GM04504 (cell line): ENCODE measurements around the gene FXYD3.
"Not testable (repeated sequence)": the region's sequence is repeated elsewhere in the genome, so short reads cannot be mapped to it uniquely, and the experiment has no call there.

Experiments
- DNase-seq: peaks from one replicate; pipeline ENCODE4 v3.0.0-alpha.2; 2012; ENCODE audit warnings: low read depth

FXYD3 gene

DNA sequence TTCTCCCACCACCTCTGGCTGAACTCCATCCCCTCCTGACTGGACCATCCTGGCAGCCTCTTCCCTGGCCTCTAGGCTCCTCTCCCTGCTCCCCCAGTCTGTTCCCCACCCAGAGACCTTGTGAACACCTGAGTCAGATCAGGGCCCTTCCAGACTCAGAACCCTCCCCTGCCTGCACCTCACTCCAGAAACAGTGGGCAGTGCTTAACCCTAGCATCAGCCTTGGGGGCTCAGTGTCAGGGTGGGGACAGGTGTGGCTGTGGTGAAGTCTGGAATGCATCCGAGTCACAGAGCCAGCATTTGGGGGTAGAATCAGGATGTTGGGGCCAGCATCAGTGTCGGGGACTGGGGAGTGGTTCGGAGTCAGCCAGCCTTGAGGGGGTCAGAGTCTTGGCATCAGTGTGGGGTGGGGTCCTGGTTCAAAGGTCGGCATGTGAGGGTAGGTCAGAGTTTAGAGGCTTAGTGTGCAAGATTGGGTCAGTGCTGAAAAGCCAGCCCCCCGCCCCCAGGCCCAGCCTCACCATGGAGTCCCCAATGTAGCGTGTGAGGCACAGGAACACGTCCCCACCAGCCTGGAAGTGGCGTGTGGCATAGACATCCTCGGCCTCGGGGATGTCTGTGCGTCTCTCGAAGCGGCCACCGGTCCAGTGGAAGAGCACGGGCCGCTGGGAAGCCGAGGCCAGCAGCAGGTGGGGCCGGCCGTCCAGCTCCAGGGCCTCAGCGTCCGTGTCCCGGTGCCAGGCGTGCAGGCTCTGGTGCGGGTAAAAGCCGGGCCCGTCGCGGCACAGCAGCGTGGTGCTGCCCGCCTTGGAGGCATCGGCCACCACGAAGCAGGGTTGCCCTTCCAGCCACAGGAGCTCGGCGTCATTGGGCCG is 10.4 kb downstream of the FXYD3 start:
- DNase-seq, result no peak

DNA sequence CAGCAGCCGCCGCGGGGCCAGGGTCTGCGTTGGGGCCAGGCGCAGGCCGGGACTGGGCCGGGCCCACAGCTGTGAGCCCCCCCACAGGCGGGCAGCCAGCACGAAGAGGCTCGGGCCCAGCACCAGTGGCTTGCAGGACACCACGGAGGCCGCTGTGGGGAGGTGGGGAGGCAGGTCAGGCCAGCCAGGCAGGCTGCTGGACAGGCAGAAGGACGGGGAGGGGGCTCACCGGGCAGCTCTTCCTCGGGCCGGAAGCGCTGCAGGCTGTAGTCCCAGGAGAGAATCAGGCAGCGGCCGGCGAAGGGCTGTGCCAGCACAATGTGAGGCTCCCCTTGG is 11.0 kb downstream of the FXYD3 start:
- no peak for DNase-seq

DNA sequence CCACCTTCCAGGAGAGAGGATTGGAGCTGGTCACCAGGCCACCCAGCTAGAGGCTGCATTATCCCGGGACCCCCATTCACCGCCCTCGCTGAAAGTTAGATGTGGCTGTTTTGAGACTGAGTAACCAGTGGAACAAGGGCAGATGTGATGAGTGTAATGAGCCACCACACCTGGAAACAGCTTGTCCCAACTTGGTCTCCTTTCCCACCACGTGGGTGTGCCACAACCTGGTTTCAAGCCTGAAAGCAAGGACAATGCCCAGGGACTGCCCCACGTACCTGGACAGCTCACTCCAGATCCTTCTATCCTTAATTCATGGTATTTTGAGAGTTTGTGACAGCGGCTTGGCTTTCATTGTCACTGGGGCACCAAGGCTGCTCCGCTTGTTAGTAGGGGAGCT is 12.2 kb downstream of the FXYD3 start:
- no peak for DNase-seq

DNA sequence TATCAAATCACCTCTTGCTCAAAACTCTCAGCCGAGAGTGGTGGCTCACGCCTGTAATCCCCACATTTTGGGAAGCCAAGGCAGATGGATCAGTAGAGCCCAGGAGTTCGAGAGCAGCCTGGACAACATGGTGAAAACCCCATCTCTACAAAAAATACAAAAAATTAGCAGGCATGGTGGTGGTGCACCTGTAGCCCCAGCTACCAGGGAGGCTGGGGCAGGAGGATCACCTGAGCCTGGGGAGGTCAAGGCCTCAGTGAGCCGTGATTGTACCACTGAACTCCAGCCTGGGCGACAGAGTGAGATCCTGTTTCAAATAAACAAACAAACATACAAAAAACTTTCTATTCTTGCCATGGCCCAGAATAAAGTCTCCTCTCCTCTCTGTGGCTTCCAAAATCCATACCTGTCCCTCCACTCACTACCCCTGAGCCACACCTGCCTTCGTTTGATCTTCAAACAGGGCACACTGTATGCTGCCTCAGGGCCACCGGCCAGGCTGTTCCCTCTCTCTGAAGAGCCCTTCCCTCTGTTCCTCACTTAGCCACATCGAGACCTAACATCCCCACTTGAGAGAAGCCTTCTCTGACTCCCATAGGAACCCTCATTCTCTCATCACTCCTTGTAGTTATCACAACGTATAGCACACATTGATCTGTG is 12.9 kb downstream of the FXYD3 start:
- no peak for DNase-seq

DNA sequence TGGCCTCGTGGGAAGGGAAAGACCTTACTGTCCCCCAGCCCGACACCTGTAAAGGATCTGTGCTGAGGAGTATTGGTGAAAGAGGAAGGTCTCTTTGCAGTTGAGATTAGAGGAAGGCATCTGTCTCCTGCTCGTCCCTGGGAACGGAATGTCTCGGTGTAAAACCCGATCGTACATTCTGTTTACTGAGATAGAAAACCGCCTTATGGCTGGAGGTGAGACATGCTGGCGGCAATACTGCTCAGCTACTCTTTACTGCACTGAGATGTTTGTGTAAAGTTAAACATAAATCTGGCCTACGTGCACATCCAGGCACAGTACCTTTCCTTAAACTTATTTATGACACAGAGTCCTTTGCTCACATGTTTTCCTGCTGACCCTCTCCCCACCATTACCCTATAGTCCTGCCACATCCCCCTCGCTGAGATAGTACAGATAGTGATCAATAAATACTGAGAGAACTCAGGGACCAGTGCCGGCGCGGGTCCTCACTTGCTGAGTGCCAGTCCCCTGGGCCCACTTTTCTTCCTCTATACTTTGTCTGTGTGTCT is 14.2 kb downstream of the FXYD3 start:
- DNase-seq, result not testable (repeated sequence)

DNA sequence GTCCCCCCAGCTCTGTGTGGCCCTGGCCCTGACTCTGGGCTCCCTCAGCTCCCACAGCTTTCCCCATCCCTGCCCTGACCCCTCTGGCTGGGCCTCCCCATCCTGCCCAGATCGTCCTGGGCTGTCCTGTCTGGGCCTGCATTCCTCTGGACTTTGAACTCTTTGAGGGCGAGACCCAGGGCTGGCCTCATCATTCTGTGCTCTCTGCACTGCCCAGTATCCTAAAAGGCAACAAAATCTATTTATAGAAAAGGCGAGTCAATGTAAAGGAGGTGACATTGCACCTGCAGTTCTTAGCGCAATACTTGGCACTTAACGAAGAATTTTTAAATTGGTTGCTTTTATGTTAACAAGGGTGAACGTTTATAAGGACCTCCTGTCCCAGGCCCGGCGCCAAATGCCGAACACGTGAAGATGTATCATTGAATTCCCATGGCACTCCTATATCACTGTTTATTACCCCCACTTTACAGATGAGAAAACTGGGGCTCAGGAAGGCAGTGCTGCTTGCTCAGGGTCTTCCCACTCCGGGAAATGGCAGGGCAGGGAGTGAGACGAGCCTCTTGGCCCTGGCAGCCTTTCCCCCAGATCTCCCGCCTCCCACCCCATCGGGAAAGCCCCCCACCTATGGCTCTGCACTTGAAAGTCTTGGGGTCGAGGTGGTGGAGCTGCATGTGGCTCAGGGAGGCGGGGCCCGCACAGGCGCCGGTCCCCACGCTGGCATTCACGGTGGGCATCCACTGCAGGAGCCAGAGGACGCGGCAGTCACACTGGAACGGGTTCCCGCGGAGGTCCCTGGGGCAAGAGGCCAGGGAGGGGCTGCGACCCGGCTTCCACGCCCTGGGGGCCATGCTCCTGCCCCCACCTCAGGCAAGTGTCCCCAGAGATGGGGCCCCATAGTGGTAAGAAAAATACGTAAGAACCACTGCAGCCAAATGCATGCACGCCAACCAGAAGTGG is 15.4 kb downstream of the FXYD3 start:
- no peak for DNase-seq

DNA sequence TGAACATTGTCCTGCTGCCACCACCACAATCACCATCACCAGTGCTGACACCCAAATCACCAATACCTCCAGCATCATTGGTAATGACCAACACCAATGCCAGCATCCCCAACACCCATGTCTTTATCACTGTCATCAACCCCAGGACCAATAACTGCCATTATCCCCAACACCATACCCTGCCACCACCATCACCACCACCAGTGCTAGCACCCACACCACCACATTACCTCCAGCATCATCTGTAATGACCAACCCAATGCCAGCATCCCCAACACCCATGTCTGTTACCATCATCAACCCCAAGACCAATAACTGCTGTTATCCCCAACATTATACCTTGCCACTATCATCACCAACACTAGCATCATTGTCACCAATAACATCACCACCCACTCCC is 16.6 kb downstream of the FXYD3 start:
- no peak for DNase-seq

DNA sequence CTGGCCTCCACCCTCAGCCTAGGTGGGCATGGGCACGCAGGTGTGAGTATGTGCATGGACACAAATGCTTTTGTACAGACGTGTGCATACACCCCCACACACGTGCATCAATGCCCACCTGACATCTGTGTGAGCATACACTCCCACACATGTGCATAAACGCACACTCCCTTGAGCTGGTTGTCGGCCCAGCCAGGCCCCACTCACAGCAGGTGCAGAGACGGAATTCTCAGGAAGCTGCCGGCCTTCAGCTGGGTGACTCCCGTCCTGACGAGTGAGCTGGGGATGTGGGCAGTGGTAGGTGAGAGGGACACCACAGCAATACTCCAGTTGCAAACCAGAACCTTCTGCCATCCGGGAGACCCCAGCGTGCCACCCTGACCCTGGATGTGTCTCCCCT is 18.2 kb downstream of the FXYD3 start:
- DNase-seq, result no peak

DNA sequence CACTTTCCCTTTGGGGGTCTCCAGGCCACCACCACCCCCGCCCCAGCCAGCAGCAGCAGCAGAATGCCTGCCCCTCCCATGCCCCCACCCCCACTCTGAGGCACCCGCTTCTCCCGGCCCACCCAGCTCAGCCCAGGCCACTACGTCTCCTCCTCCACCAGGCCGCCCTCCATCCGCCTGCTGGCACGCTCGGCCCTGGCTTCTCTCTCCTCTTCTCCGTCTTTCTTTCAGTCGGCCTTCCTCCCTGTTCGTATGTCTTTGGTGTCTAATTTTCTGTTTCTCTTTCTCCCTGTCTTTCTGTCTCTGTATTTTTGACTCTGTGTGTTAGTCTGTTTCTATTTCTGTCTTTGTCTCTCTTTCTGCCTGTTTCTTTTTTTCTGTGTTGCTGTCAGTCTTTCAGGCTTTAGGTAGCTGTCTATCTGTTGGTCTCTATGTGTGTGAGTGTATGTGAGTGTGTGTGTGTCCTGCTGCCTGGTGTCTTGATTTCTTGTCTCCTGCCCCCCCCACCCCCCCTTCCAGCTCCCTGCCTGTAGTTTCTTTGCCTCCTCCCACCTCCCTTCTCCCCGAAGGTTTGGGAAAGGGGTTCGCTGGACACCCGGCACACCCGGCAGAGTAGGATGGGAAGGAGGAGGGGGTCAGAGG is 19.1 kb downstream of the FXYD3 start, which contains the start of gene LGI4:
LGI4 (minus strand) TSS at position 459 of the 642 bp plus-strand sequence; CDS start at position 80, 379 bp downstream.
- DNase-seq, result no peak

DNA sequence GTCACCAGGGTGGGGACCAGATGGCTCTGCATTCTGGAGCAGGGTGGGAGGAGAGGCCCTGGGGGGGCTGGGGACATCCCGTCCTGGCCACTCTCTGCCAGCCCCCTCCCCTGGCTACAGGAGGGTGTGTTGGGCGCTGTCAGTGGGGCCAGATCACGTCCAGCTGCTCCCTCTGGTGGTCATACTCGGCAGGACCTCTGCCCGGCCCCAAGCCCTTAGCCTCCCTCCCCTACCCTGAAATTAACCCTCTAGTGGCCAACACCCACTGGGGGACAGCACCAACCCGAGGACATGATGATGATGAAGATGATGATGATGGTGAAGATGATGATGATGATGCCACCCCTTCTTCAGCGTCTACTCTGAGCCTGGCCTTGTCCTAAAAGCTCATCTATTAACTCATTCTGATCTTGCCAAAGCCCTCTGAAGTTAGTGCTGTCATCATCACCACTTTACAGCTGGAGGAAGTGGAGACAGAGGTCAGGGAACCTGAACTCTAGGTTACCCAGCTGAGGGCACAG is 19.8 kb downstream of the FXYD3 start:
- DNase-seq, result no peak

DNA sequence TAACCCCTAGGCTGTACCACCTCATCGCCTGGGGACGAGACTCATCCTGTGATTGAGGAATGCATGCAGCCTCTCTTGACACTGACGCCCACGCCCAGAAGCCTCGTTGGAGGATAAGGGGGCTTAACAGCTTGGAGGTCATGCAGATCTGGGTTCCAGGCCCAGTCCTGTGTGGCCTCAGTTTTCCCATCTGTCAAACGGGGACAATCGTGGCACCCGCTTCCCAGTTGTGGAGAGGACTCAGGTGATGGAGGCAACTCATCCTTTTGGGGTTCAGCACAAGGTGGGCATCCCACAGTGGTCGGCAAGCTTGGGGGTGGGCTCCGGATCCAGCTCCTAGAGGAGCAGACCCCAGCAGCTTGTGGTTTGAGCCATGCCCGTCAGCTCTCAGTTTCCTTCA is 20.6 kb downstream of the FXYD3 start:
- no peak for DNase-seq

DNA sequence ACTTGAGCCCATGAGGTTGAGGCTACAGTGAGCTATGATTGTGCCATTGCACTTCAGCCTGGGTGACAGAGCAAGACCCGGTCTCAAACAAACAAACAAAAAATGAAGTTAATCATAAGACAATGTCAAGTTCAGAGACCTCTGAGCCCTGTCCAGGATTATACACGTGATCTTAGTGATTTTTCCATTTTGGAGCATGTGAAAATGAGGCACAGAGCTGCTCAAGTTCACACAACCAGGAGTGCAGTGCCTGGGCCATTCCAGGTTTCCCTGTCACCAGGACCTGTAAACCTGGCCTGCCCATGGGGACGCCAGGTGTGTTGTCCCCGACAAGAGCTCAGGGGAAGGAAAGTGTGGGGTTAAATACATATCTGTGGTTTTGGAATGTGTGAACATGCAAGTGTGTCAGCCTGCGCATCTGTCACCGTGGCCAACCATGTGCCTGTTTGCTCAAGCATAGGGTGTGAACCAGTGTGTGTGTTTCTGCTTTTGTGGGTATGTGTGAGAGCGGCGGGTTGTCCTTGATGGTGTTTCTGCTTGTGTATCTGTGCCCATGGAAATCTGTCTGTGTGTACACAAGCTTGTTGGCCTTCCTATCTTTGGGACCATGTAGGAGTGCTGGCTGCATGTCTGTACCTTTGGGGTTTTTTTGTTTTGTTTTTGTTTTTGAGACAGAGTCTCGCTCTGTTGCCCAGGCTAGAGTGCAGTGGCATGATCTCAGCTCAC is 21.5 kb downstream of the FXYD3 start:
- DNase-seq, result no peak

DNA sequence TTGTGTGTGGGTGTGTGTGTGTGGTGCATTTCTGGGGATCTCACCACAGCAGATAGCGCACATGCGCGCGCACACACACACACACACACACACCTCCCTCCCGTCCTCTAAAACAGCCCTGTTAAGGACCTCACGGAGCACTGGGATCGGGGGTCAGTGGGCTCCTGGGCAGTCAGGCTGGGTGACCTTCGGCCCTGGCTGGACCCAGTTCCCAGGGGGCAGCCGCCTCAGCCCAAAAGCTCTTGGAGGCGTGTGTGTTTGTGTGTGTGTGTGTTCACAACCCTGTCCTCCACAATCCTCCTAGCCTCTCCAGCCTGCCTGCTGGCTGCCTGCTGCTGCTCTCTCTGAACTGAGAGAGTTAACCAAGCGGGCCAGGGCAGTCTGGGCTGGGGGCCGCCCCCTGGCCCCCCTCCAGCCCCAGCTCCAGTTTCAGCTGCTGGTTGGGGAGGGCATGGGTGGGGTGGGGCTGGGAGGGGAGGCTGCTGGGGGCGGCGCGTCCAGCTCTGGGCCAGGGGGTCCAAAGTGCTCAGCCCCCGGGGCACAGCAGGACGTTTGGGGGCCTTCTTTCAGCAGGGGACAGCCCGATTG is 22.8 kb downstream of the FXYD3 start, which contains the start of gene FXYD1:
FXYD1 (plus strand) TSS at position 520 of the 588 bp plus-strand sequence. CDS start 1,256 bp downstream, outside the sequence.
- no peak for DNase-seq

DNA sequence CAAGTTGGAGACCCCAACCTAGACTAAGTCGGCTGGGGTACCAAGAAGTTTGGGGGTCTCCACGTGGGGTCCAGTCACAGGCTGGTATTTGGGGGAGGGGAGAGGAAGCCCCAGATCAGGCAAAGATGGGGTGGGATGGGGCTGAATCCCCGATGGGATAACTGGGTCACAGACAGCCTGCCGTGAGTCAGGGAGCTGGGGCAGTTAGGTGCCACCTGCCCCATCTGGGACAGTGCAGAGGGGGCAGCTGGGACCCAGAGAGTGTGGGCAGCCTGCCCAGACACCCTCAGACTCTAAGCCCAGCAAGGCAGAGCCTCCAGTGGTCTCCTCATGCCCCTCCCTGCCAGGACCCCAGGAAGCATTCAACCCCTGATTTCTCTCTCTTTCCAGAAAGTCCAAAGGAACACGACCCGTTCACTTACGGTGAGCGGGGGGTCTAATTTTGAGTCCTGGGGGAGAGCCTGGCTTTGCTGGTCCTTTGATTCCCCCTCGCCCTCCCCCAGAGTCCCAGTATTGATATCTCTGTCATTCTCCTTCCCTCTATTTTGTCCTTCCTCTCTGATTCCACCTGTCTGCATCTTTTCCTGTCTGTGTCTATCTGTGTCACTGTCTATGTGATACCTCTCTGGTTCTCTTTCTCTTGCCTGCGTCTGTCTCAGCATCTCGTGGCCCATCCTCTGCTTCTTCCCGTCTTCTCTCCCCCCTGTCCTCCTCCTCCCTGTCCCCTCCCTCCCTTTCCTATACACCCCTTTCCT is 24.8 kb downstream of the FXYD3 start:
- no peak for DNase-seq

DNA sequence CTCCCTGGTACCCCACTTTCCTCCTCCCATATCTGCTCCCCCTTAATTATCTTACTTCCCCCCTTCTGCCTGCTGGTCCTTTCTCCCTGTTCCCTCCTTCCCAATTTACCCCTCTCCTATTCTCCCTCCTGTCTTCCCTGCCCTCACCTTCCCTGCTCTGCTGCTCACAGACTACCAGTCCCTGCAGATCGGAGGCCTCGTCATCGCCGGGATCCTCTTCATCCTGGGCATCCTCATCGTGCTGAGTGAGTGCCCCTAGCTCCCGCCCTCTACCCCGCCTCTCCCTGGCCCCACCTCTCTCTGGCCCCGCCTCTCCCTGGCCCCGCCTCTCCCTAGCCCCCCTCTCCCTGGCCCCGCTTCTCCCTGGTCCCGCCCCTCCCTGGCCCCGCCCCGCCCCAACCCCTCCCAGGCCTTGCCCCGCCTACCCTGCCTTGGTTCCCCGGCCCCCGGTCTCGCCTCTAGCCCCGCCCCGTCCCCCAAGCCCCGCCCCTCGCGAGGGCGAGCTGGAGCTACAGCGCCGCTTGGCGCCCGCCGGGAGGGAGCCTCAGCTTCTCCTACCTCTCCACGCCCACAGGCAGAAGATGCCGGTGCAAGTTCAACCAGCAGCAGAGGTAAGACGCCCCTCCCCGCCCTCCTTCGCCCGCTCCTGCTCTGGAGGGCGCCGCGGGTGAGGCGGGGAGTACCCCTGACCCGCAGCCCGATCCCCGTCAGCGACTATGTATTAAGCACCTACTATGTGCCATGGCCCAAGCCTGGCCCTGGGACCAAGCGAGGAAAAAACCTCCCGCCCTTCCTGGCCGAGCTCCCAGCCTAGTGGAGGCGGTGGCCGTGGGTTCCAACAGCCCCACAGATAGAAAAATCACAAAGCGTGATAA is 25.6 kb downstream of the FXYD3 start:
- peak; percentile 66 for DNase-seq

DNA sequence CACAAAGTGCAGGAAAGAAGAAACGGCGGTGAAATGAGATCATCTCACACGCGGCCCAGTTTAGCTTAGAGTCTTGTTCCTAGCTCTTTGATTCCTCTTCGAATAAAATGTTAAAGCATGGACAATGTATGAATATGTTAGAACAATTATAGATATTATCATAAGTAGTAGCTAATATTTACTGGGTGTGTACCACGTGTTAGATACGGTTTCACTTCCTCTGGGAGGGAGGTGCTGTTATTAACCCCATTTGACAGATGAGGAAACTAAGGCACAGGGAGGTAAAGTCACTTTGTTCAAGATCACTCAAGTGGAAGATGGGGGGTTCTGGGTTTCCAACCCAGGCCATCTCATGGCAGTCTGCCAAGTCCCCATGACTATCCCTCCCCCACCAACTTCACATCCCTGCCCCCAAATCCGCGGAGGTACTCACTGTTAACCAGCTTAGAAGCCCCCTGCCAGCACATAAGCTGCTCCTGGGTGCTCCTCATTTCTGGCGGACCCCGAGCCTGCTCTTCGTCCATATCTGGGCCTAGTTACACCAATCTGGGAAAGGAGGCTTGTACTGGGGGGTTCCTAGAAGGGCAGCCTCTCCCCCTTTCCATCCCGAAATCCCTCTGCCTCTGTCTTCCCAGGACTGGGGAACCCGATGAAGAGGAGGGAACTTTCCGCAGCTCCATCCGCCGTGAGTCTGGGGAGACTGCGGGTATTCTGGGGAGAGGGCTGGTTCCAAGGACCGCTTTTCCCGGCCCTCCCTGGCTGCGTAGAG is 26.4 kb downstream of the FXYD3 start:
- no peak for DNase-seq

DNA sequence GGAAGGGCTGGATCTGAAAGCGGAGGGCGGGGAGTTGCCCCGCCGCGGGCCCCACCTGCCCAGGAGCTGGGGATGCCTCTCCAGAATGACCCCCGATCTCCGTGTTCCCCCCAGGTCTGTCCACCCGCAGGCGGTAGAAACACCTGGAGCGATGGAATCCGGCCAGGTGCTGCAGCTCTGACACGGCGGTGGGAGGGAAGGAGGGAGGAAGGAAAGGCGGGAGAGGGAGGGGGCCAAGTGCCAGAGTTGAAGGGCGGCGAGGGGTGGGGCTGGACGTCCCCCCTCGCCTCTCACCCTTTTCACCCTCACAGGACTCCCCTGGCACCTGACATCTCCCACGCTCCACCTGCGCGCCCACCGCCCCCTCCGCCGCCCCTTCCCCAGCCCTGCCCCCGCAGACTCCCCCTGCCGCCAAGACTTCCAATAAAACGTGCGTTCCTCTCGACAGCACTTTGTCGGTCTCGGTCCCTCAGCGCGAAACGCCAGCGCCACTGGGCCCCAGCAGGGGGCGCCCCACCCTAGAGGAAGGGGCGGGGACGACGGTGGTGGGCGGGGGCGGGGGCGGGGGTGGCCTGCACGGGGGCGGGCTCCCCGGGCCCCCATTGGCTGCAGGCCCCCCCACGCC is 27.1 kb downstream of the FXYD3 start:
- DNase-seq, result no peak
